H9 (cell line): ENCODE results near the gene MAS1. TPM values are rescaled to one million over a fixed set of nuclear protein-coding genes. Genes with fewer than 3 reads are reported as not detected.

Experiments used
- DNase-seq: peaks from one replicate; pipeline ENCODE4 v3.0.0-alpha.2; 2017
- H2AFZ ChIP-seq: one replicate; pipeline ENCODE4 v1.6.1; 2013; ENCODE audit warnings: mild to moderate bottlenecking, low read length, control low read depth, moderate library complexity
- H2AK5ac ChIP-seq: 2 replicates; pipeline ENCODE4 v1.6.1; 2013; ENCODE audit warnings: low read length, control low read depth, mixed read lengths; ENCODE audit not compliant: insufficient read length
- H2BK120ac ChIP-seq: one replicate; pipeline ENCODE4 v1.6.1; 2013; ENCODE audit warnings: low read depth, mild to moderate bottlenecking, low read length, control low read depth, inconsistent platforms; ENCODE audit not compliant: poor library complexity, severe bottlenecking
- H2BK12ac ChIP-seq: 2 replicates; pipeline ENCODE4 v1.6.1; 2013; ENCODE audit warnings: low read length, control low read depth, mixed read lengths, low read depth; ENCODE audit not compliant: insufficient read length
- H2BK15ac ChIP-seq: 2 replicates; pipeline ENCODE4 v1.6.1; 2013; ENCODE audit warnings: low read depth, low read length, control low read depth
- H2BK20ac ChIP-seq: one replicate; pipeline ENCODE4 v1.6.1; 2013; ENCODE audit warnings: low read depth, mild to moderate bottlenecking, low read length, control low read depth, inconsistent platforms; ENCODE audit not compliant: poor library complexity, severe bottlenecking
- H2BK5ac ChIP-seq: 2 replicates; pipeline ENCODE4 v1.6.1; 2013; ENCODE audit warnings: low read length, control low read depth, mixed read lengths; ENCODE audit not compliant: insufficient read length
- H3K14ac ChIP-seq: 2 replicates; pipeline ENCODE4 v1.6.1; 2013; ENCODE audit warnings: low read length, control low read depth; ENCODE audit not compliant: insufficient read depth
- H3K18ac ChIP-seq: 2 replicates; pipeline ENCODE4 v1.6.1; 2013; ENCODE audit warnings: low read depth, mild to moderate bottlenecking, mixed read lengths, low read length, control low read depth; ENCODE audit not compliant: insufficient read length
- H3K23ac ChIP-seq: 2 replicates; pipeline ENCODE4 v1.6.1; 2013; ENCODE audit warnings: low read length, control low read depth, mixed read lengths, low read depth; ENCODE audit not compliant: insufficient read length
- H3K23me2 ChIP-seq: 2 replicates; pipeline ENCODE4 v1.6.1; 2013; ENCODE audit warnings: low read depth, mild to moderate bottlenecking, mixed read lengths, low read length, control low read depth; ENCODE audit not compliant: insufficient read length, poor library complexity, severe bottlenecking
- H3K27ac ChIP-seq: 2 replicates; pipeline ENCODE4 v1.5.1; 2013; ENCODE audit warnings: low read length, control low read depth, mixed read lengths, low read depth; ENCODE audit not compliant: insufficient read length
- H3K27me3 ChIP-seq: 2 replicates; pipeline ENCODE4 v1.6.1; 2013; ENCODE audit warnings: low read length, control low read depth, inconsistent platforms; ENCODE audit not compliant: insufficient read depth
- H3K4ac ChIP-seq: 2 replicates; pipeline ENCODE4 v1.6.1; 2013; ENCODE audit warnings: low read depth, mild to moderate bottlenecking, control low read depth, inconsistent platforms, low read length, moderate library complexity
- H3K4me1 ChIP-seq: 2 replicates; pipeline ENCODE4 v1.6.1; 2013; ENCODE audit warnings: low read length, control low read depth, inconsistent platforms; ENCODE audit not compliant: insufficient read depth
- H3K4me2 ChIP-seq: 2 replicates; pipeline ENCODE4 v1.6.1; 2013; ENCODE audit warnings: low read length, control low read depth, mixed read lengths; ENCODE audit not compliant: insufficient read length, insufficient read depth
- H3K56ac ChIP-seq: 2 replicates; pipeline ENCODE4 v1.6.1; 2013; ENCODE audit warnings: low read depth, mild to moderate bottlenecking, mixed read lengths, low read length, control low read depth; ENCODE audit not compliant: insufficient read length
- H3K79me1 ChIP-seq: 2 replicates; pipeline ENCODE4 v1.6.1; 2013; ENCODE audit warnings: low read depth, mild to moderate bottlenecking, moderate library complexity, low read length, control low read depth, inconsistent platforms; ENCODE audit not compliant: insufficient read depth, poor library complexity, severe bottlenecking
- H3K79me2 ChIP-seq: 2 replicates; pipeline ENCODE4 v1.6.1; 2013; ENCODE audit warnings: low read length, control low read depth, inconsistent platforms; ENCODE audit not compliant: insufficient read depth
- H3K9ac ChIP-seq: 2 replicates; pipeline ENCODE4 v1.6.1; 2013; ENCODE audit warnings: low read length, control low read depth, mixed read lengths; ENCODE audit not compliant: insufficient read length; ENCODE audit errors: extremely low read depth
- H3K9me3 ChIP-seq: one replicate; pipeline ENCODE4 v1.6.1; 2013; ENCODE audit warnings: low read depth, low read length, inconsistent platforms; ENCODE audit not compliant: control insufficient read depth
- H3T11ph ChIP-seq: one replicate; pipeline ENCODE4 v1.6.1; 2013; ENCODE audit warnings: mild to moderate bottlenecking, low read length, control low read depth, inconsistent platforms
- H4K20me1 ChIP-seq: one replicate; pipeline ENCODE4 v1.6.1; 2013; ENCODE audit not compliant: control insufficient read depth, insufficient read length, insufficient read depth
- H4K5ac ChIP-seq: 2 replicates; pipeline ENCODE4 v1.6.1; 2013; ENCODE audit warnings: low read depth, mild to moderate bottlenecking, mixed read lengths, low read length, control low read depth; ENCODE audit not compliant: insufficient read length
- H4K8ac ChIP-seq: replicated peaks from 2 replicates; pipeline ENCODE4 v1.6.1; 2013; ENCODE audit warnings: low read length, control low read depth, mixed read lengths, low read depth; ENCODE audit not compliant: insufficient read length
- H4K91ac ChIP-seq: 2 replicates; pipeline ENCODE4 v1.6.1; 2013; ENCODE audit warnings: low read depth, mild to moderate bottlenecking, moderate library complexity, mixed read lengths, low read length, control low read depth; ENCODE audit not compliant: insufficient read length
- H3K27ac Mint-ChIP-seq, 3 experiments: 2 replicates in 2 of 3; 3 replicates in 1 of 3; pipeline ENCODE4 v1.8.0; 2020 to 2021; ENCODE audit warnings: mixed read lengths in 3 of 3, mild to moderate bottlenecking in 1 of 3, moderate library complexity in 1 of 3
- H3K27me3 Mint-ChIP-seq: 2 replicates; pipeline ENCODE4 v1.8.0; 2021; ENCODE audit warnings: low read depth, mild to moderate bottlenecking, moderate library complexity, mixed read lengths
- H3K36me3 Mint-ChIP-seq, 3 experiments: 2 replicates in 2 of 3; 3 replicates in 1 of 3; pipeline ENCODE4 v1.8.0; 2020 to 2021; ENCODE audit warnings: low read depth in 3 of 3, mixed read lengths in 3 of 3; ENCODE audit not compliant: insufficient read depth in 1 of 3
- H3K4me1 Mint-ChIP-seq, 2 experiments: 2 replicates each; pipeline ENCODE4 v1.8.0; 2020; ENCODE audit warnings: mixed read lengths in 2 of 2
- H3K4me3 Mint-ChIP-seq, 2 experiments: 2 replicates in 1 of 2; 3 replicates in 1 of 2; pipeline ENCODE4 v1.8.0; 2020 to 2021; ENCODE audit warnings: mild to moderate bottlenecking in 2 of 2, mixed read lengths in 2 of 2, moderate library complexity in 1 of 2
- H3K9me3 Mint-ChIP-seq, 2 experiments: 2 replicates in 1 of 2; 3 replicates in 1 of 2; pipeline ENCODE4 v1.8.0; 2020; ENCODE audit warnings: mild to moderate bottlenecking in 2 of 2, mixed read lengths in 2 of 2, moderate library complexity in 1 of 2
- WGBS: extraction: QIAGEN DNeasy Blood & Tissue Kit; methylation state at CpG from one replicate; pipeline ENCODE4 v1.1.7; 2013; ENCODE audit warnings: missing lambda C conversion rate, low lambda C conversion rate, mixed read lengths; ENCODE audit not compliant: insufficient read length; ENCODE audit errors: extremely low coverage; 5-methylcytosine and 5-hydroxymethylcytosine counted together
- total RNA-seq: library from RNA; stranded (reverse); gene quantifications from 2 replicates; pipeline ENCODE4 v1.2.1, GENCODE V29; 2021
- TF ChIP-seq, protein P1 (sequence below): fragments of 200-600 bp; sonication (generic); conservative IDR thresholded peaks from 3 replicates; pipeline ENCODE4 v1.8.0; 2021; ENCODE audit warnings: antibody characterized with exemption, mild to moderate bottlenecking

The MAS1 gene
- total RNA-seq, 1 experiment from 2014 or later = 0.02 TPM

DNA sequence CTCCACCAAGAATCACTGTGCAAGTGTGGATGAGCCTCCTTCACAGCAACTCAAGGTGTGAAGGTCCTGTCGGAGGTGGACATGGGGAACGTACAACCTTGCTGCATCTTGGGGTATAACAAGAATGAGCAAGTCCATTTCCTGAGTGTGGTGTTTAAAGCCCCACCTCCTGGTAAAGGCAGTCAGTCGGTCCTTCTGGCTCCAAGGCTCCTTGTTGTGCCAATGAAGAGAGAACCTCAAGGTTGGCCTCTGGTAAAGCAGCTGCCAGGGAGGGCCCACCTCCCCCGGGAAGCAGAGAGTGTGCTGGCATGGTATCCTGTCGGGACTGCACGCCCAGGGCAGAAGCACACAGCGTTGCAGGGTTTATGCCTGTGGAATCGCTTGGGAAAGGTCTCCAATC is 12.4 kb upstream of the MAS1 start:
- Histone ChIP-seq H3K9me3 (no peaks in the 10 kb centered on the region), H3K18ac (no peak overlapping the region), H4K5ac (no peak overlapping the region), H3K23me2 (no peaks in the 10 kb centered on the region), H2BK120ac (no peak overlapping the region), H3K27me3 (no peaks in the 10 kb centered on the region), H3K14ac (no peak overlapping the region), H2BK5ac (no peak overlapping the region), H3K9ac (no peak overlapping the region), H4K8ac (no peak overlapping the region), H3K4ac (no peak overlapping the region), H3K4me1 (peaks cover 2% of the 10 kb centered on the region; the same call in 1 of the 2 replicates), H4K20me1 (no peaks in the 10 kb centered on the region), H2AK5ac (no peak overlapping the region), H4K91ac (no peak overlapping the region), H2BK15ac (no peak overlapping the region), H3K23ac (no peak overlapping the region), H3K79me1 (no peaks in the 10 kb centered on the region), H3K27ac (no peak overlapping the region), H3K56ac (no peak overlapping the region), H2BK12ac (no peak overlapping the region), H2AFZ (no peak overlapping the region), H2BK20ac (no peak overlapping the region), H3K79me2 (no peaks in the 10 kb centered on the region), H3K4me2 (no peak overlapping the region), H3T11ph (no peak overlapping the region)
- no peak for DNase-seq
- Mint-ChIP-seq H3K27ac (no peak overlapping the region; a peak in 1 of 7 replicates), H3K4me3 (no peak overlapping the region), H3K4me1 (peaks cover 16% of the 10 kb centered on the region in 2 experiments), H3K9me3 (peaks cover 0 to 5% of the 10 kb centered on the region in 2 experiments; a peak in 1 of 5 replicates), H3K36me3 (no peaks in the 10 kb centered on the region; a peak in 1 of 7 replicates), H3K27me3 (no peaks in the 10 kb centered on the region)
- TF ChIP-seq, protein P1, sequence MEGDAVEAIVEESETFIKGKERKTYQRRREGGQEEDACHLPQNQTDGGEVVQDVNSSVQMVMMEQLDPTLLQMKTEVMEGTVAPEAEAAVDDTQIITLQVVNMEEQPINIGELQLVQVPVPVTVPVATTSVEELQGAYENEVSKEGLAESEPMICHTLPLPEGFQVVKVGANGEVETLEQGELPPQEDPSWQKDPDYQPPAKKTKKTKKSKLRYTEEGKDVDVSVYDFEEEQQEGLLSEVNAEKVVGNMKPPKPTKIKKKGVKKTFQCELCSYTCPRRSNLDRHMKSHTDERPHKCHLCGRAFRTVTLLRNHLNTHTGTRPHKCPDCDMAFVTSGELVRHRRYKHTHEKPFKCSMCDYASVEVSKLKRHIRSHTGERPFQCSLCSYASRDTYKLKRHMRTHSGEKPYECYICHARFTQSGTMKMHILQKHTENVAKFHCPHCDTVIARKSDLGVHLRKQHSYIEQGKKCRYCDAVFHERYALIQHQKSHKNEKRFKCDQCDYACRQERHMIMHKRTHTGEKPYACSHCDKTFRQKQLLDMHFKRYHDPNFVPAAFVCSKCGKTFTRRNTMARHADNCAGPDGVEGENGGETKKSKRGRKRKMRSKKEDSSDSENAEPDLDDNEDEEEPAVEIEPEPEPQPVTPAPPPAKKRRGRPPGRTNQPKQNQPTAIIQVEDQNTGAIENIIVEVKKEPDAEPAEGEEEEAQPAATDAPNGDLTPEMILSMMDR = no peak
- no CpG with 5 or more reads among the region's 8 CpGs for WGBS
